Activated naive CD4-positive, alpha-beta T cell treated with anti-CD3 and anti-CD28 coated beads, Interleukin-2, amount 50 U/mL, for 72 hours (primary cell): ENCODE measurements around the gene DND1. TPM values are rescaled to one million over a fixed set of nuclear protein-coding genes. Genes with fewer than 3 reads are reported as not detected.

ENCODE experiments used
- total RNA-seq, 2 donors: library from RNA; stranded (reverse); gene quantifications; one replicate each; pipeline ENCODE4 v1.2.3, GENCODE V29; 2022

DND1 gene
- total RNA-seq, 2 donors from 2014 or later, result 0.82 to 3.4 TPM

Other genes starting within 250 kb of the DND1 start
- gene EIF4EBP3, start 125.9 kb downstream of the DND1 start, total RNA-seq, result 10 to 100 TPM; 13.0 to 14.8 TPM
- 10 to 100 TPM; 29.3 to 55.0 TPM for gene SRA1, start 116.1 kb downstream of the DND1 start, total RNA-seq
- 10 to 100 TPM; 36.6 to 38.1 TPM for gene APBB3, start 109.0 kb downstream of the DND1 start, total RNA-seq
- gene SLC35A4, start 108.7 kb downstream of the DND1 start, total RNA-seq, result 10 to 100 TPM; 62.5 to 70.3 TPM
- 1 to 10 TPM in 1 of 2 donors, under 1 TPM in 1; 0.56 to 1.6 TPM for gene CD14, start 40.4 kb downstream of the DND1 start, total RNA-seq
- gene TMCO6, start 34.1 kb downstream of the DND1 start, total RNA-seq, result 10 to 100 TPM; 28.7 to 30.2 TPM
- gene NDUFA2, start 25.9 kb downstream of the DND1 start, total RNA-seq, result 10 to 100 TPM; 68.4 to 71.8 TPM
- gene IK, start 25.7 kb downstream of the DND1 start, total RNA-seq, result 100 to 1,000 TPM in 1 of 2 donors, 10 to 100 TPM in 1; 87.6 to 108 TPM
- gene WDR55, start 8.7 kb downstream of the DND1 start, total RNA-seq, result 10 to 100 TPM; 32.5 to 36.3 TPM
- 10 to 100 TPM; 78.9 to 94.6 TPM for gene HARS1, start 17.8 kb upstream of the DND1 start, total RNA-seq
- gene HARS2, start 17.9 kb upstream of the DND1 start, total RNA-seq, result 10 to 100 TPM; 29.8 to 34.1 TPM
- 10 to 100 TPM; 50.9 to 72.1 TPM for gene ZMAT2, start 26.9 kb upstream of the DND1 start, total RNA-seq
- gene PCDHA1, start 112.6 kb upstream of the DND1 start, total RNA-seq, result not detected
- gene PCDHA2, start 121.3 kb upstream of the DND1 start, total RNA-seq, result under 1 TPM in 1 of 2 donors, not detected in 1; 0.09 TPM
- gene PCDHA3, start 127.5 kb upstream of the DND1 start, total RNA-seq, result not detected
- not detected for gene PCDHA4, start 133.5 kb upstream of the DND1 start, total RNA-seq
- not detected for gene PCDHA5, start 148.0 kb upstream of the DND1 start, total RNA-seq
- gene PCDHA6, start 154.4 kb upstream of the DND1 start, total RNA-seq, result not detected
- gene PCDHA7, start 160.7 kb upstream of the DND1 start, total RNA-seq, result not detected
- gene PCDHA8, start 167.6 kb upstream of the DND1 start, total RNA-seq, result not detected
- gene PCDHA9, start 174.8 kb upstream of the DND1 start, total RNA-seq, result not detected
- not detected for gene PCDHA10, start 182.3 kb upstream of the DND1 start, total RNA-seq
- gene PCDHA11, start 195.4 kb upstream of the DND1 start, total RNA-seq, result not detected
- gene PCDHA12, start 201.7 kb upstream of the DND1 start, total RNA-seq, result not detected
- gene PCDHA13, start 208.5 kb upstream of the DND1 start, total RNA-seq, result not detected